Fibroblast of lung (primary cell): ENCODE data around the gene TFF2.

Source experiments
- CTCF ChIP-seq, 2 donors: IDR thresholded peaks in 1 of 2; conservative IDR thresholded peaks in 1 of 2; 1 replicate in 1 of 2; 2 replicates in 1 of 2; pipeline ENCODE4 v1.5.1; 2011 to 2012; ENCODE audit warnings: low read length in 2 of 2, control low read depth in 1 of 2, inconsistent platforms in 1 of 2, low read depth in 1 of 2, mild to moderate bottlenecking in 1 of 2
- EZH2 ChIP-seq: IDR thresholded peaks from 2 replicates; pipeline ENCODE4 v1.5.1; 2012; ENCODE audit warnings: low read length, control low read depth, mild to moderate bottlenecking; ENCODE audit errors: missing control alignments

DNA sequence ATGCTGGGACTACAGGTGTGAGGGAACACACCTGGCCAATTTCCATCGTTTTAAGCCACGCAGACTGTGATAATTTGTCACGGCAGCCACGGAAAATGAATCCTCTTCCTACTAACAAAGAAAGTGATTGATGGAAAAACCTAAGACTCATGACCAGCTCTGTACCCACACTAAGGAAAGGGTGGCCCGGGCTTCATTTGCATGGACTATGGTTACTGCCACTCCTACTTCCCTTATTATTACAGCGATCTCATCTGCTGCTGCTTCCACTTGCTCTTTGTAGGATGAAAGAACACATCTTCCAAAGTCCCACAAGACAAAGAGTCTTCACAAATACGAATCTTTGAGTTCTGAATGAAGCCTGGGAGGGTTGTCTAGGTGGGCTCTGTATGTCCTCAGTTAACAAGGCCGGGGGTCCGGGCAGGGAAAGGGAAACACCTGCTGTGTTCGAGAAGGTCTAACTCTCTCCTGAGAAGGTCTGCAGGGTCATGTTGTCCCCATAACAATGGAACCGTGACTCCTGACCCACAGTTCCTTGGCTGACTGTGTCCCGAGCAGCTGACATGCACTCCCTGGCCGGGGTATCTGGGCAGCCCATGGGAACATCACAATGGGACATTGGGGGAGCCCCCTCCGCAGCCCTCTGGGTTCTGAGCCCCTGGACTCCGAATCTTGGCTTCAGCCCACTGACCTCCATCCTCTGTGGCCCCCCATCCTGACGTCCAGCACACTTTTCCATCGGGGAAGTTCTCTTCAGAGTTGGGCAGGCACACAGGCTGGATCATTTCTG, 28.8 kb upstream of the TFF2 start:
- TF ChIP-seq CTCF (conservative IDR thresholded peaks at IDR 0.05 in 1 of 2, IDR thresholded peaks at IDR 0.05 in 1 of 2; ENCODE audit: low read depth in 1 of 2, low read length in 2 of 2) = no peak
- no peak for TF ChIP-seq EZH2
